Smooth muscle cell (in vitro differentiated cells): ENCODE data around the gene CCL18. TPM values are rescaled to one million over a fixed set of nuclear protein-coding genes. Genes with fewer than 3 reads are reported as not detected.
"Not testable (repeated sequence)": the region's sequence is repeated elsewhere in the genome, so short reads cannot be mapped to it uniquely, and the experiment has no call there.

ENCODE experiments used
- DNase-seq: peaks from one replicate; lab custom pipeline; 2025; ENCODE audit not compliant: unreplicated experiment; lab: John Stamatoyannopoulos, UW
- H2AFZ ChIP-seq: fragments of 200-600 bp; sonication (generic); 2 replicates; pipeline ENCODE4 v1.6.0; 2016; ENCODE audit warnings: antibody characterized with exemption, low read depth, mild to moderate bottlenecking
- H3F3A ChIP-seq: fragments of 200-600 bp; sonication (generic); 2 replicates; pipeline ENCODE4 v1.6.0; 2017; ENCODE audit warnings: antibody characterized with exemption, low read depth
- H3K27ac ChIP-seq: fragments of 200-600 bp; sonication (generic); 2 replicates; pipeline ENCODE4 v1.5.1; 2016; ENCODE audit warnings: low read depth, mild to moderate bottlenecking
- H3K27me3 ChIP-seq: fragments of 200-600 bp; sonication (generic); 2 replicates; pipeline ENCODE4 v1.6.1; 2016; ENCODE audit warnings: low read depth, mild to moderate bottlenecking
- H3K36me3 ChIP-seq: fragments of 200-600 bp; sonication (generic); 2 replicates; pipeline ENCODE4 v1.5.1; 2016; ENCODE audit warnings: low read depth
- H3K4me1 ChIP-seq: fragments of 200-600 bp; sonication (generic); 2 replicates; pipeline ENCODE4 v1.5.1; 2016; ENCODE audit warnings: low read depth
- H3K4me2 ChIP-seq: fragments of 200-600 bp; sonication (generic); 2 replicates; pipeline ENCODE4 v1.6.0; 2016; ENCODE audit warnings: mild to moderate bottlenecking
- H3K4me3 ChIP-seq: fragments of 200-600 bp; sonication (generic); 2 replicates; pipeline ENCODE4 v1.5.1; 2016; ENCODE audit warnings: mild to moderate bottlenecking
- H3K79me2 ChIP-seq: fragments of 200-600 bp; sonication (generic); 2 replicates; pipeline ENCODE4 v1.6.0; 2016; ENCODE audit warnings: low read depth, mild to moderate bottlenecking
- H3K9ac ChIP-seq: fragments of 200-600 bp; sonication (generic); 2 replicates; pipeline ENCODE4 v1.6.0; 2016; ENCODE audit warnings: low read depth
- H3K9me3 ChIP-seq: fragments of 200-600 bp; sonication (generic); replicated peaks from 2 replicates; pipeline ENCODE4 v1.5.1; 2016; ENCODE audit warnings: low read depth
- H4K20me1 ChIP-seq: fragments of 200-600 bp; sonication (generic); 2 replicates; pipeline ENCODE4 v1.6.0; 2016; ENCODE audit warnings: low read depth
- CTCF ChIP-seq: fragments of 200-600 bp; sonication (generic); IDR thresholded peaks from 2 replicates; pipeline ENCODE4 v1.5.1; 2017; ENCODE audit warnings: borderline replicate concordance, mild to moderate bottlenecking, antibody characterized with exemption; ENCODE audit not compliant: insufficient read depth, poor library complexity, severe bottlenecking
- WGBS: methylation state at CpG from one replicate; pipeline ENCODE4 v1.1.7; 2016; ENCODE audit warnings: low lambda C conversion rate; 5-methylcytosine and 5-hydroxymethylcytosine counted together
- polyA plus RNA-seq: library from polyadenylated mRNA; unstranded; fragments of >200 nt; fragmentation: Nextera tagmentation; extraction: Ambion mirVana; gene quantifications from 2 replicates; pipeline ENCODE4 v1.2.1, GENCODE V29; 2016
- total RNA-seq: library from RNA; depleted of rRNA; stranded (reverse); fragments of >200 nt; gene quantifications from 2 replicates; pipeline ENCODE4 v1.2.3, GENCODE V29; 2014

Gene CCL18
- total and polyA plus RNA-seq, 2 experiments from 2014 or later = not detected

DNA sequence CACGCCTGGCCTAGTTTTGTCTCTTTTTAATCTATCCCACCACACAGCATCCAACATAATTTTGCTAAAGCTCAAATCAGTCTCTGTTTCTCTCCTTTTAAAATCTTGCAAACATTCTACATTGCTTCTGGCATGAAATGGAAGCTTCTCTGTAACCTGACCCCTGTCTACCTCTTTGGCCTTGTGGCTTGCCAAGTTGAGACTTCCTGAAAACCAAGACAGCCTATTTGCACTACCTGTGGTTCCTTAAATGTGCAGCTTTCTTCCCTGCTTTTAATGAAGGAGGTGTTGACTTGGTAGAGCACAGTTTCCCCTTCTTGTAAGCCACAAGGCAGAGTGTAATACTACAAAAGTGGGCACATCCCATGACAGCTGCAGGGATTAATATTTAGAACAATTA lies 31.9 kb downstream of the CCL18 start:
- Histone ChIP-seq H3K4me3 (no peak overlapping the region), H4K20me1 (no peaks in the 10 kb centered on the region), H3K9me3 (no peaks in the 10 kb centered on the region), H3K36me3 (no peaks in the 10 kb centered on the region), H2AFZ (no peak overlapping the region), H3K4me1 (no peaks in the 10 kb centered on the region), H3F3A (no peaks in the 10 kb centered on the region), H3K27me3 (peaks cover 5% of the 10 kb centered on the region), H3K27ac (no peak overlapping the region), H3K9ac (no peak overlapping the region), H3K4me2 (no peak overlapping the region), H3K79me2 (no peaks in the 10 kb centered on the region)
- 73% methylated on average over 1 of the region's 1 CpG for WGBS
- DNase-seq = no peak
- TF ChIP-seq CTCF = no peak

DNA sequence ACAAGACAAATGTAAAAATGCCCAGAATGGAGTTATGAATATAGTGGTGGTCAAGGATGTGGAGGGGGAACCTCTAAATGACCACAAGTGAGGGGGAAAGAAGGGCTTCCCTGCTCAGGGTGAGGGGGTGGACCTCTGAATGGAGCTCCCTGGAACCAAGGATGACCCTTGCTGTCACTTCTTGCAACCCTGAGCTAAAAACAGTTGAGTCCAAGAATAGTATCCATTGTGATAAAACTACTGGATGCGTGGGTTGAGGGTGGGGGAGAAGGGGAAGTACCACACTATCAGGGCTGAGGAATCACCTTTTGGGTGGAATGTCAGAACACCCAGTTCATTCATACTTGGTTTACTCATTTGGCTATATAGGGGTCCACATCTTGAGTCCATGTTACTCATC lies 34.9 kb downstream of the CCL18 start:
- H3K4me2 ChIP-seq, H3F3A ChIP-seq, H3K36me3 ChIP-seq, H3K4me3 ChIP-seq, H3K9ac ChIP-seq, H3K79me2 ChIP-seq, H3K27me3 ChIP-seq, H3K27ac ChIP-seq, DNase-seq, H4K20me1 ChIP-seq, H3K9me3 ChIP-seq, H3K4me1 ChIP-seq, H2AFZ ChIP-seq: not testable (repeated sequence)
- WGBS = 92% methylated on average over 1 of the region's 1 CpG

DNA sequence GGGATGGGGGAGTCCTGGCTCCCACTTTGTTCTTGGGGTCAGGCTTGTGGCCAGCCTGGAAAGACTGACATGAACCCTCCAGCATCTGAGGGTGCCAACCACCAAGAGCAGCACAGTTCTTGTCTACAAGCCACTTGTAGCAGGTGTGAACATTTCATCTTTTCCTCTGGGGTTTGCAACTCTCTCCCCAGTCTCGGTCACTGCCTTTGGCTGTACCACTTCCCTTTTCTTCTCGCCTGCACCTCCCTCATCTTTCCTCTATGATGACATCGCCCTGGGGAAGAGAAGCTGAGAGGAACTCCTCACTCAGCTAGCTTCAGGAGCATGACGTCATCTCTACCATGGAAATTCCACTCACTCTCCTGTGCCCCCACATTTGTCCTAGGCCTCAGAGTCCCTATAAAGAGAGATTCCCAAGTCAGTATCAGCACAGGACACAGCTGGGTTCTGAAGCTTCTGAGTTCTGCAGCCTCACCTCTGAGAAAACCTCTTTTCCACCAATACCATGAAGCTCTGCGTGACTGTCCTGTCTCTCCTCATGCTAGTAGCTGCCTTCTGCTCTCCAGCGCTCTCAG lies 39.4 kb downstream of the CCL18 start, which contains the start of gene CCL4:
CCL4 (plus strand) TSS at position 427 of the 575 bp plus-strand sequence; CDS start at position 506, 79 bp downstream.
- DNase-seq, H3K27ac ChIP-seq, H3K27me3 ChIP-seq, H3K4me3 ChIP-seq, H3K4me1 ChIP-seq, H4K20me1 ChIP-seq, H3K79me2 ChIP-seq, H3K9me3 ChIP-seq, H3K9ac ChIP-seq, H3K36me3 ChIP-seq, H3K4me2 ChIP-seq, H2AFZ ChIP-seq, H3F3A ChIP-seq: not testable (repeated sequence)
- 85% methylated on average over 6 of the region's 6 CpGs for WGBS

DNA sequence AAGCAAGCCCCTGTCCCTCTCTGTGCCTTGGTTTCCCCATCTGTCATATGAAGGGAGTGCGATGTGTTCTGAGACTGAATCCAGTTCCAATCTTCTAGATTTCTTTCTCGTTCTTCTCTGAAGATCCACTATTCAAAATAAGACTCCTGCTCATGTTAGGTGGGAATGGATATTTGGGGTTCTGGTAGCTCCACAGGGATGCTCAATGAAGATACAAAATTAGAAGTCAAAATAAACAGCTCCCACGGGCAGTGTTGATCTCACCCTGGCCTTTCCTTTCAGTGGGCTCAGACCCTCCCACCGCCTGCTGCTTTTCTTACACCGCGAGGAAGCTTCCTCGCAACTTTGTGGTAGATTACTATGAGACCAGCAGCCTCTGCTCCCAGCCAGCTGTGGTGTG lies 40.2 kb downstream of the CCL18 start:
- H3K79me2 ChIP-seq, H4K20me1 ChIP-seq, H3K9me3 ChIP-seq, H3K4me2 ChIP-seq, H3K9ac ChIP-seq, H2AFZ ChIP-seq, DNase-seq, H3K27ac ChIP-seq, H3K36me3 ChIP-seq, H3F3A ChIP-seq, H3K4me3 ChIP-seq, H3K27me3 ChIP-seq, H3K4me1 ChIP-seq: not testable (repeated sequence)
- WGBS = 78% methylated on average over 7 of the region's 7 CpGs

DNA sequence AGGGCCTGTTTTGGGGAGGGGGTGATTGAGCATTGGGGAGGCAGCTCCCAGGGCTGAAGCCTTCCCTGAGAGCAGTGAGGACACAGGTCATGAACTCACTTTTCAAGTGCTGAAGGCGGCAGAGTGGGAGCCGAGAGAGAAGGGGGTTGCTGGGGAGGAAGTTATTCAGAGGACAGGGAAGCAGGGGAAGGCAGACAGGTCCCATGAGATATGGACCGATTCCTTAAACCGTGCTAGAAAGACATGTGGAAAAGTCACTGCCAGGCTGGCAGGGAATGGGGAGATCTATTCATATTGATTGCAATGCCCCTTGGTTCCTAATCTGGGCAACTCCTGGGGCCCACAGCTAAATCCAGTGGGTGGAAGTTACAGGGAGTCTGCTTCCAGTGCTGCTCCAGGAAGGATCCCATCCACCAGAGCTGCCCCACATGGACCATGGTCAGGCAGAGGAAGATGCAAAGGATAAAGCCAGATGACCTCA lies 40.7 kb downstream of the CCL18 start:
- no peak overlapping the region for H2AFZ ChIP-seq
- no peaks in the 10 kb centered on the region for H3K4me1 ChIP-seq
- H4K20me1 ChIP-seq = no peaks in the 10 kb centered on the region
- no peaks in the 10 kb centered on the region for H3K9me3 ChIP-seq
- H3K4me3 ChIP-seq = no peak overlapping the region
- H3F3A ChIP-seq = no peaks in the 10 kb centered on the region
- no peak overlapping the region for H3K9ac ChIP-seq
- H3K27me3 ChIP-seq = peaks cover 5% of the 10 kb centered on the region
- no peak overlapping the region for H3K27ac ChIP-seq
- H3K4me2 ChIP-seq = no peak overlapping the region
- WGBS = 92% methylated on average over 4 of the region's 4 CpGs
- TF ChIP-seq CTCF = no peak
- no peaks in the 10 kb centered on the region for H3K36me3 ChIP-seq
- H3K79me2 ChIP-seq = no peaks in the 10 kb centered on the region
- DNase-seq = no peak
